PC-9 (cell line): ENCODE data around the gene KCTD16.

Experiments used
- EZH2 ChIP-seq: fragments of 200-600 bp; sonication (generic); IDR thresholded peaks from 2 replicates; pipeline ENCODE4 v1.8.0; 2017; ENCODE audit warnings: antibody characterized with exemption, low read depth
- TF ChIP-seq, protein P1 (sequence below): fragments of 200-600 bp; sonication (generic); conservative IDR thresholded peaks from 2 replicates; pipeline ENCODE4 v1.6.1; 2017; ENCODE audit warnings: mixed run types, antibody characterized with exemption, mild to moderate bottlenecking, moderate library complexity

DNA sequence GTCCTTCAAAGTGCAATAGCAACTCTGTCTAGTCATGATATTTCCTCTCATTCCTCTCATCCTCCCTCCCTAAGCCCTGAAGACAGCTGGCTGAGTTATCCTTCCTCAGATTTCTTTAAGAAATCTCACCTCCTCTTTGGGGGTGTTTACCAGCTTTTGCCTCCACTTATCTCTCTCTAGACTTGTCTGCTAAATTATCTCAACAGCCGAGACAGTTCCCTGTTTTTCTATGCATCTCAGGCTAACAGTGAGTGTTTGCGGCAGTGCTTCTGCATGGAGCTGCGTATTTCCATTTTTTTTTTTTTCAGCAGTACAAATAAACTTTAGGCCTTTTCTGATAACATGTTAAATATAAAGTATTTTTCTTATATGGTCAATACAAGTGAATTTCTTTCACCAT, 20.9 kb downstream of the KCTD16 start:
- TF ChIP-seq, protein P1, sequence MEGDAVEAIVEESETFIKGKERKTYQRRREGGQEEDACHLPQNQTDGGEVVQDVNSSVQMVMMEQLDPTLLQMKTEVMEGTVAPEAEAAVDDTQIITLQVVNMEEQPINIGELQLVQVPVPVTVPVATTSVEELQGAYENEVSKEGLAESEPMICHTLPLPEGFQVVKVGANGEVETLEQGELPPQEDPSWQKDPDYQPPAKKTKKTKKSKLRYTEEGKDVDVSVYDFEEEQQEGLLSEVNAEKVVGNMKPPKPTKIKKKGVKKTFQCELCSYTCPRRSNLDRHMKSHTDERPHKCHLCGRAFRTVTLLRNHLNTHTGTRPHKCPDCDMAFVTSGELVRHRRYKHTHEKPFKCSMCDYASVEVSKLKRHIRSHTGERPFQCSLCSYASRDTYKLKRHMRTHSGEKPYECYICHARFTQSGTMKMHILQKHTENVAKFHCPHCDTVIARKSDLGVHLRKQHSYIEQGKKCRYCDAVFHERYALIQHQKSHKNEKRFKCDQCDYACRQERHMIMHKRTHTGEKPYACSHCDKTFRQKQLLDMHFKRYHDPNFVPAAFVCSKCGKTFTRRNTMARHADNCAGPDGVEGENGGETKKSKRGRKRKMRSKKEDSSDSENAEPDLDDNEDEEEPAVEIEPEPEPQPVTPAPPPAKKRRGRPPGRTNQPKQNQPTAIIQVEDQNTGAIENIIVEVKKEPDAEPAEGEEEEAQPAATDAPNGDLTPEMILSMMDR = no peak
- no peak for TF ChIP-seq EZH2
